Glomerular visceral epithelial cell (primary cell): Measurements from ENCODE around the gene MYL9.

Experiments used
- DNase-seq: peaks from one replicate; pipeline ENCODE4 v3.0.0-alpha.2; 2016; ENCODE audit errors: extremely low spot score

Gene MYL9

DNA sequence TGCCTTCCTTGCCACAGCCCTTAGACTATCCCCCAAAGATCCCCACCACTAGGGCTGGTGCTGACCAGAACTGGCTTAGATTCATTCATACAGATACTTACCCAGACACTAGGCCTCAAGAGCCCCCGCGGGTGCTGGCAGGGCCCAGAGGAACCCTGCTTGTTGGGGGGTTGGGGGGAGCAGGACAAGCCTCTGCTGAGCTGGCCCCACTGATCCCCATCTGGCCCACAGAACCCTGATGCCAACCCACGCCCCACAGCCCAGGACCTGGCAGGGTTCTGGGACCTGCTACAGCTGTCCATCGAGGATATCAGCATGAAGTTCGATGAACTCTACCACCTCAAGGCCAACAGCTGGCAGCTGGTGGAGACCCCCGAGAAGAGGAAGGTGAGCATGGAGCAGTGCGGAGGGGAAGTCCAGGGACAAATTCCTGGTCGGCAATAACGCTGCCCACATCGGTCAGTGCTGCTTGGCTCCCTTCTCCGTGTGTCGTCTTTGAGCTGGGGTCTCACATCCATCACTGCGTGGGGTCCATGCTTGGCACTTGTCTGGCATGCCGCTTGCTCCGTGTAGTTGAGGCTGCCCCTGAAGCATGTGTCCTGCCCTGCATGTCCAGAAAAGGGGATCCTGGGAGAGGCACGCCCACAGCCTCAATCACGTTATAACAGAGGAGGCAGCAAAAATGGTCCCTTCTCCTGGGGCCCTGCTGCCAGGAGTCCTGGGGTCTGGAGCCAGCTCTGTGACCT, 15.5 kb upstream of the MYL9 start:
- DNase-seq, result no peak

GRCh38 chr20:36526521-36527011, 14.8 kb upstream of the MYL9 start:
- DNase-seq, result no peak

GRCh38 chr20:36527331-36528125, 13.8 kb upstream of the MYL9 start:
- no peak for DNase-seq

DNA sequence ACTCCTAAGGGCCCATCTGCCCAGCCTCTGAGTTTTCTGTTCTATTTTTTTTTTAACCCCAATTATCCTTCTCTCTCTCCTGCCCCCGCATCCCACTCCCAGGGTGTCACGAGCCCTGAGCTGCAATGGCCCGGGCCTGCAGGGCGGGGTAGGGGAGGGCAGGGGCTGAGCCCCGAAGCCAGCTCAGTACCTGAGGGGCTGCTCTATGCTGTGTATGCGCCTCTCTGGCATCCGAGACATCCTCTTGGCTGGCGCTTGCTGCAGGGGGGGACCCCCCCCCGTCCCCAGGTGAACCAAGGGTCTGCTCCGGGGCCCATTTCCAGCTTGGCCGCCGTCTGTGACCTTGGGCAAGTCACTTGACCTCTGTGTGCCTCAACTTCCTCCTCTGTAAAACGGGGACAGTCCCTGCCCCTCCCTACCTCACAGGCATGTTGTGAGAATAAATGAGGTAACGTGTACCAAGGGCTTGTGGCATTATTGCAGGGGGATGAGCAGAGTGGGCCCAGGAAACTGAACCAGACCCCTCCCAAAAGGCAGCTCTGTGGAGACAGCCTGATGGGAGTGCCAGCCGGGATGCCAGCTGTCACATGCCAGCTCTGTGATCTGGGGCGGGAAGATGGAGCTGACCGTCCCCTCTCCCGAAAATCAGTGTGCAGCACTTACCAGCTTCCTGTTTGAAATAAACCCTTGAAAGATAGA, 13.0 kb upstream of the MYL9 start:
- DNase-seq, result no peak

GRCh38 chr20:36528875-36529417, 12.4 kb upstream of the MYL9 start:
- no peak for DNase-seq

- DNase-seq, result no peak
Observed at GRCh38 chr20:36532388-36532787, 8.9 kb upstream of the MYL9 start.

DNA sequence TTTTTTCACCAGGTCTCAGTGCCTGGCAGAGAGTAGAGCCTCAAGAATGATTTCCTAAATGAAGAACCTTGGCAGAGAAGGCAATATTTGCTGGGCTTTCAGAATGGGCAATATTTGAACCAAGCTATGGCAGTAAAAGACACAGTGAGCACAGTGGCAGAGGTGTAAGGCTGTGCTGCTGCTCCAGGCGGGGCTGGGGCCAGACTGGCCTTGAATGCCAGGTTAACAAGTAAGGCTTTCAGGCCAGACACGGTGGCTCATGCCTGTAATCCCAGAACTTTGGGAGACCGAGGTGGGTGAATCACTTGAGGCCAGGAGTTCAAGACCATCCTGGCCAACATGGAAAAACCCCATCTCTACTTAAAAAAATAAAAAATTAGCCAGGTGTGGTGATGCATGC, 8.5 kb upstream of the MYL9 start:
- no peak for DNase-seq

GRCh38 chr20:36538026-36538722, 3.1 kb upstream of the MYL9 start:
- no peak for DNase-seq

GRCh38 chr20:36540551-36541211, 638 bp upstream of the MYL9 start:
- DNase-seq, result no peak

GRCh38 chr20:36541768-36542488, 609 bp downstream of the MYL9 start:
- DNase-seq, result peak; percentile 74

DNA sequence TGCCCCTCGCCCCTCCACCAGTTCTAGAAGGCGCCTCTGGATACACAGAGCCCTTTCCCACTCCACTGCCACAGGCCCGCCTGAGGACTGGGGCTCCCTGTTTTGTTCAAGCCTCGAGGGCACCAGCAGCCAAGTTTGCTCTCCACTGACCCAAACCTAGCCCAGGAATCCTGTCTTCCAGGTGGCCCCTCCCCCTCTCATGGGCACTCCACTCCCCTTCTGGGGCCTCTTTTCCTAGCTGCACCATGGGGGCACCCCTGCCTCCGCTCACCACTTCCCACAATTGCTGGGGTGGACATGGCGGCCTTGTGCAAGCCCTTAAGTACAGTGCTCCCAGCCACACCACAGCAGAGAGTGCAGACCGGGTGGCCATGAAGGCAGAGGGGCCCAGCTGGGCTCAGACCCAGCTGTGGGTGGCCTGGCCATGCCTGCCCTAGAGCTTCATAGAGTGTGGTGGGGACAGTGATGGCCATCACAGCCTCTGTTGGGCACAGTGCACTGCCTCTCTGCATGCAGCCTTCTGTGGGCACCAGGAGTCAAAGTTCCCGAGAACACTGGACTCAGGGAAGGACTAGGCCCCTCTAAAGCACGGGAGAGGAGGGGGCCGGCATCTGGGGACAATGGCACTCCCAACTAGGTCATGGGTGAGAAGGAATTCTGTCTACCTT, 1.3 kb downstream of the MYL9 start:
- no peak for DNase-seq

GRCh38 chr20:36543184-36544133, 2.1 kb downstream of the MYL9 start:
- DNase-seq, result peak; percentile 75

GRCh38 chr20:36544134-36545018, 3.1 kb downstream of the MYL9 start:
- DNase-seq, result peak; percentile 75

DNA sequence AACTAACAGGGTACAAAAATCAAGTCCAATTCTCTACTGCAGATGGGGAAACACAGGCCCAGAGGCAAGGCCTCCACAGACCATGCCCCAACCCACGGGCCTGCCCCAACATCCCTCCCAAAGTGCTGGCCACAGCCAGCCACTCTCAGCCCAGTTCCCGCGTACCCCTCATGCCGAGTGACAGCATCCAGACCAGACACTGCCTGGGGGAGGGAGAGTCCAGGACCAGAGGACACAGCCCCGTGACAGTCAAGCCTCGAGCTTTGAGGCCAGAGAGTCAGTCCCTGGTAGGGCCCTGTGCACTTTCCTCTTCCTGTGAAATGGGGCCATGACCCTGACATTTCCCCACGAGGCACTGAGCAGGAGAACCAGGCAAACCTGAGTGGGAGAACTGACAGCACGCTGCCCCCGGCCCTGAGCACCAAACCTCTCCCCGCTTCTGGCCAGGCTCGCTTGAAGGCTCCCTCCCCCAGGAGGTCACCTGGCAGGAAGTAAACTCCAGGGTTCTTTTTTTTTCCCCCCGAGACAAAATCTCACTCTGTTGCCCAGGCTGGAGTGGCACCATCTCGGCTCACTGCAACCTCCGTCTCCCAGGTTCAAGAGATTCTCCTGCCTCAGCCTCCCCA, 4.9 kb downstream of the MYL9 start:
- no peak for DNase-seq

DNA sequence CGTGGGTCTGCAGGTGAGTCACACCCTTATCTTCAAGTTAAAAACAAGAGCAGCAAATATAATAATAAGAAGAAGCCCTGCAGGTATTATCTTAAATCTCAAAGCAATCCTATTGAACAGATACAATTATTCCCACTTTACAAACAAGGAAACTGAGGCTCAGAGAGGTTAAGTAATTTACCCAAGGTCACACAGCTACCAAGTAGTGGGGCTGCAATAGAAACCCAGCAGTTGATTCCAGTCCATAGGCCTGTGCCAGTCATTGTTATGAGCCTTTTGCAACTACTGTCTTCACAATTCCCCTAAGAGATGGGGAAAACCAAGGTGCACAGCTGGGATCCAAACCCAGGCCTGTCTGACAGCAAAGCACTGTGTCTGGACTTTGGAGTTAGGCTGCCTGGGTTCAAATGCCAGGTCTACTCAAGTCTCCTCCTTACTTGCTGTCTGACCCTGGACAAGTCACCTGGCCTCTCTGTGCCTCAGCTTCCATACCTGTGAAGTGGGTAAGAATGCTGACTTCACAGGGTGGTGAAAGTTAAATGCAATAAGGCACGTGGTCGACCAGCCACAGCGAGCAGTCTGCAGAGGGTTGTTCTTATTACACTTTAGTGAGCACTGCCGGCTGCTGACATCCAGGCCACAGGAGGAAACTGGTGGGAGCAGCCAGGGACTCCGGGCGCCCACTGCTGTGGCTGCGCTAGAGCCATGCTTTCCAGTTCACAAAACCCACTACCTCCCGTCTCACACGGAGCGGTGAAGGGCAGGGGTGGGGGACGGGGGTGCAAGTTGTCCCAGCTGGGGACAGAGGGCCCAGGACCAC, 6.1 kb downstream of the MYL9 start:
- no peak for DNase-seq

- no peak for DNase-seq
Observed at GRCh38 chr20:36548006-36548315, 6.6 kb downstream of the MYL9 start.
